HG03558 (cell line): Measurements from ENCODE around the gene ATM.

Experiments
- ATAC-seq: cut with Tn5 transposase; IDR thresholded peaks from one replicate; pipeline ENCODE4 v1.9.1; 2021; ENCODE audit warnings: moderate number of reproducible peaks; ENCODE audit not compliant: unreplicated experiment; ENCODE audit errors: extremely low read depth

Gene ATM

DNA sequence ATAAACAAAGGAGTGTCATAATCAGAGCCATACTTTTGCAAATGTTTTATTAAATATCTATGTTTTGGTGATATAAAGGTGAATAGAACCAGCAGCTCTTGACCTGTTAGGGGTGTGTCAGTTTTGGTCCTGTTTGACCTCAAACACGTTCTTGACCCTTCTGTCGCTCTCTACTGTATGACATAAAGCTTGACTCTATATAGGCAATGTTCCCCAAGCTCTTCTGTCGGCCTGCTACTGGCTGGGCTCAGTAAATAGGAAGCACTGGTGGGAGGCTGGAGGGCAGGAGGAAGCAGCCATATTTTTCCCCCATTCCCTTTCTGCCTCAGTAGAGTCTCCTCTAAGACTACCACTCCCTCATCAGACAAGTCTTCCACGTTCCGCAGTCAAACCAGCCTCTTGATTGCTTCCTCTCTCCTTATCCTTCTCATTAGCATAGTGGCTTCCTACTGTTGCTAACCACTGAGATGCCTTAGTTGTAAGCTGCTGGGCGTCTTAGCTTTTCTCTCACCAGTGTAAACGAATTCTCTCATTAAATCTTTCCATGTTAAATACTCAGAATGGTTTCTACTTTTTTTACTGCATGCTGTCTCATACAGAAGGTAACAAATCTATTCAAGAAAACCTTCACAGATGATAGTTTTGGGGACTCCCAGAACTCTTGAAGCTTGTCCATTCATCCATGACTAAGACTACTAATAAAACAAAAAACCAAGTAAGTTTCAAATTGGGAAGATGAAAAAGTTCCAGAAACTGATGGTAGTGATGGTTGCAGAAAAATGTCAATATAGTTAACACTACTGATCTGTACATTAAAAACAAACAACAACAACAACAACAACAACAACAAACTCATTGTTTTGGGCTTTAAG, 3.7 kb upstream of the ATM start:
- ATAC-seq, result no peak

- ATAC-seq, result no peak
Observed at GRCh38 chr11:108220721-108221336, 2.0 kb upstream of the ATM start.

DNA sequence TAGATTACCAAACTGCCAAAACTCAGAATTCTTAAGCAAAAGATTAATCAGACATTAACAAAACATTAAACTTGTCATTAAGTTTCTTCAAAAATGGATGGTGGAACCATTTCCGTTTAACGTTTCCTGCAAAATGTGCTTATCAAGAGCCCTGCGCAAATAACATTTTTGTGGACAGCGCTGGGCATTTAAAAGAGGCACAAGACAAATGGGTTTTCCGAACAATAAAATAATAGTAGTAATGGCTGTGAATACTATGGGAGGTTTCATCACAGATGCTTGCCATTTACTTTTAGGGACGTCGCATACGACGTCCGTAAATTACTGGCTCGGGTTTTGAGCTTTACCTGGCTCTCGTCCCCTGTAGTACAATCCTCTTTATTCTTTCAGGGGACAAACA, 1.5 kb upstream of the ATM start:
- ATAC-seq, result no peak

- ATAC-seq, result no peak
Observed at GRCh38 chr11:108221911-108222573, 825 bp upstream of the ATM start.

GRCh38 chr11:108223348-108224149, 682 bp downstream of the ATM start:
- peak; percentile 15 for ATAC-seq

GRCh38 chr11:108224366-108224765, 1.5 kb downstream of the ATM start:
- ATAC-seq, result no peak

GRCh38 chr11:108224911-108225786, 2.3 kb downstream of the ATM start:
- ATAC-seq, result no peak

GRCh38 chr11:108226036-108226435, 3.2 kb downstream of the ATM start:
- no peak for ATAC-seq

GRCh38 chr11:108228251-108228650, 5.4 kb downstream of the ATM start:
- ATAC-seq, result no peak

DNA sequence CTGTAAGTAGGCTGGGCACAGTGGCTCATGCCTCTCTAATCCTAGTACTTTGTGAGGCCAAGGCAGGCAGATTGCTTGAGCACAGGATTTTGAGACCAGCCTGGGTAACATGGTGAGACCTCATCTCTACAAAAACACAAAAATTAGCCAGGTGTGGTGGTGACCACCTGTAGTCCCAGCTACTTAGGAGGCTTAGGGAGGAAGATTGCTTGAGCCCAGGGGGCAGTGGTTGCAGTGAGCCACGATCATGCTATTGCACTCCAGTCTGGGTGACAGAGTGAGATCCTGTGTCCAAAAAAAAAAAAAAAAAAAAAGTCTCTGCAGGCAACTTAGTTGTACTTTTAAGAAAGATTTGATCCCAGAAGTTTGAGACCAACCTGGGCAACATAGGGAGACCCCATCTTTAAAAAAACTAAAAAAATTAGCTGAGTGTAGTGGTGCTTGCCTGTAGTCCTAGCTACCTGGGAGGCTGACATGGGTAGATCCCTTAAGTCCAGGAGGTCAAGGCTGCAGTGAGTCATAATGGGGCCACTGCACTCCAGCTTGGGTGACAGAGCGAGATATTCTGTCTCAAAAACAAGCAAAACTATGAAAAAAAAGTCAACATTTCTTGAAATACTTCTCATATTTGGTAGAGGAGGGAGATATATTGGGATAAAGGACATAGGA, 10.5 kb downstream of the ATM start:
- no peak for ATAC-seq

DNA sequence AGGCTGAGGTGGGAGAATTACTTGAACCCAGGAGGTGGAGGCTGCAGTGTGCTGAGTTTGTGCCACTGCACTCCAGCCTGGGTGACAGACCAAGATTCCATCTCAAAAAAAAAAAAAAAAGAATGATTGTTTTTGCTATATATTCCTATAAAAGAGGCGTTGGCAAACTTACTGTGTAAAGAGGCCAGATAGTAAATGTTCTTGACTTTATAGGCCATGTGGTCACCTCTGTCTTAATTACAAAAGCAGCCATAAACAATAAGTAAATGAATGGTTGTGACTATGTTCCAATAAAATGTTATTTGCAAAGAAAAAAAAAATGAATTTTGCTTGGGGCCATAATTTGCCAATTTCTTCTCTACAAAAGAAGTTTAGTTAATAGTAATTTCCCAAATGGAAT, 12.3 kb downstream of the ATM start:
- ATAC-seq, result no peak

- ATAC-seq, result no peak
Observed at GRCh38 chr11:108235633-108236032, 12.8 kb downstream of the ATM start.

DNA sequence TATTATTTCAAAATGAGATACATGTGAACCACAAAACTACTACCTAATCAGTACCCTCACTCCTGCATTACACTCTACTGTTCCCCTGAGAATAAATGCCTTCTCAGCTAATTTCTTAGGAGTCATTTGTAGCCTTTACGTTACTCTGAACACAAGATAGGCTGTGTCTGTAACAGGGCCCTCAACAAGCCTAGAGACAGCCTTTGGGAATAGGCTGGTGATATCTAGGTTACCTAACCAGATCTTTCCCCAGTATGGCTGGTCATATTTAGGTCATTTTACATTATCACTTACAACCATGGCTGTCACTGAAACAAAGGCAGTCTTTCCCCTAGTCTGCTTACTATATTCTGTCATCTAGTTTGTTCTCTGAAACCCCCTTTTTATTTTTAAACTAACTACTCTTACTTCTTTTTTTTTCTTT, 14.2 kb downstream of the ATM start:
- peak; percentile 32 for ATAC-seq

DNA sequence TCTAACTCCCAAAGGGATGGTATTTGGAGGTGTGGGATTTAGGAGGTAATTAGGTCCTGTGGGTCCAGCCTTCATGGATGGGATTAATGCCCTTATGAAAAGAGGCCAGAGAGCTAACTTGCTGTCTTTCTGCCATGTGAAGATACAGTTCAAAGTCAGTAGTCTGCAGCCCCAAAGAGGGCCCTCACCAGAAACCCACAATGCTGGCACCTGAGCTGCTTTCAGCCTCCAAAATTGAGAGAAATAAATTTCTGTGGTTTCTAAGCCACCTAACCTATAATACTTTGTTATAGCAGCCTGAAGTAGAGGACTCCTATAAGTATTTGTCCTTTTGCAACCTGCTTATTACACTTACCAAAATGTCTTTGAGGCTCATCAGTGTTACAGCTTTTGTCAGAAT, 16.2 kb downstream of the ATM start:
- ATAC-seq, result no peak

GRCh38 chr11:108241330-108242037, 18.6 kb downstream of the ATM start:
- no peak for ATAC-seq

GRCh38 chr11:108242422-108242821, 19.6 kb downstream of the ATM start:
- no peak for ATAC-seq

- no peak for ATAC-seq
Observed at GRCh38 chr11:108246308-108246707, 23.4 kb downstream of the ATM start.

GRCh38 chr11:108246885-108247284, 24.0 kb downstream of the ATM start:
- no peak for ATAC-seq
